Left hindlimb (tissue), 1 donor: Measurements from ENCODE around the gene COPG2.

Experiments
- DNase-seq: peaks from one replicate; pipeline ENCODE4 v3.0.0-alpha.2; 2018

The COPG2 gene

DNA sequence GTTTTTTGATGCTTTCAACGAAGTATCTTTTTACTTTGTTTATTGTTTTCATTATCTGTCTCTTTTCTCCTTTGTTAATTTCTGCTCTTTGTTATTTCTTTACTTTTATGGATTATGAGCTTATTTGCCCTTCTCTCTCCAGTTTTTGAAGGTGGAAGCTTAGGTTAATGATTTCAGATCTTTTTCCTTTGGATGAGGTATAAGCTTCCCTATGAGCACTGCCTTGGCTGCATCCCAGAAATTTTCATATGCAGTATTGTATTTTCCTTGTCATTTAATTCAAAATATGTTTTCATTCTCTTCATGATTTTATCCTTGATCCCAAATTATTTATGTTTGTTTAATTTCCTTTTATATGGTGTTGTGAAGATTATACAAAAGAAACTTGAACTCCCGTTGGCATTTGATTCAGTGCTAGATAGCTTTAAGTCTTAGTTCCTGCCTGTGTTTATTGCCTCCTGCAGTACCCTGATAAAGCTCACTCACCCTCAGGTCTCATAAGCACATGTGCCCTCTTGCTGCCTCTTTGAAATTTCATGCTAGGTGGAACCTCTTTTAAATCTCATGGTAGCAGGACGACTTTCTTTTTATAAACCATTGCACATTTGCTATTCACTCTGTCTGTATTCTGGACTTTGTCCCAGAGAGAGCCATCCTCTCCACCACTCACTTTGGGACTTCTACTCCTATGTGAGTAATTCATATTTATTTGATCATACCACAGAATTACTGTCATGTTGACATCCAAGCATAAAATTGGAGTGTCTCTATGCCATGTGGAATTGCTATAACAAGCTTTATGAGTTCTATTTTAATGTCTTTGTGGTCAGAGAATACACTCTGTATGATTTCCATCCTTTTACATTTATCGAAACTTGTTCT lies 204.8 kb downstream of the COPG2 start:
- no peak for DNase-seq

DNA sequence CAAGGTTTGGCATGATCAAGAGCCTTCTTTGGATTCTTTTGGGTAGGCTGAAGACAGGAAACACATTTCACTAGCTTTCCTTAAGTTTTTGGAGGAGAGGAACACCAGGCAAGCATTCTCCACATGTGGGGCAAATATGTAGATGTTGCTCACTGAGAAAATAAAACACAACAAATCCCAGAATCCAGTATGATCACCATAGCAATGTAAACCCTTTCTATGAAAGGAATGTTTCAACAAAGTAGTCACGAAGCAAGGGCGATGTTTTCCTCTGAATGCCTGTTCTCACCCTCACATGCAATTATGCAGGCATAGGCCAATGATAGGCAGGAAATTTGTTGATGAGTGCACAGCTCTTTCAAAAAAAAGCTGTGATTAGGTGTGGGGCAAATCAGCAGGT lies 207.3 kb downstream of the COPG2 start:
- no peak for DNase-seq

DNA sequence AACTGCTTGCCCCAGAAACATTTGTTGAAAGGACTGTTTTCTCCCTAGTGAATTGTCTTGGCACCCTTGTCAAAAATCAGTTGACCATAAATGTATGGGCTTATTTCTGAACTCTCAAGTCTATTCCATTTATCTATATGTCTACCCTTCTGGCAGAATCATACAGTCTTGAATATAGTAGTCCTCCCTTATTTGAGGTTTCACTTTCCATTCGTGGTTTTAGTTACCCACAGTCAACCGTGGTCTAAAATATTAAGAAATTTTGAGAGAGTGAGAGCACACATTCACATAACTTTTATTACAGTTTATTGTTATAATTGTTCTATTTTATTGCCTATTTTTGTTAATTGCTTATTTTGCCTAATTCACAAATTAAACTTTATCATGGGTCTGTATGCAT lies 210.3 kb downstream of the COPG2 start:
- no peak for DNase-seq
